GM18951 (cell line): ENCODE results near the gene IL1RN.
"Not testable (repeated sequence)": the region's sequence is repeated elsewhere in the genome, so short reads cannot be mapped to it uniquely, and the experiment has no call there.

ENCODE experiments used
- POLR2A ChIP-seq: IDR thresholded peaks from 4 replicates; pipeline ENCODE4 v1.6.1; 2011; ENCODE audit warnings: mild to moderate bottlenecking; ENCODE audit not compliant: insufficient read length, insufficient read depth; ENCODE audit errors: extremely low read depth
- in situ Hi-C: fragments of 300-500 bp; cut with MboI; formaldehyde crosslinking; loops from one replicate; pipeline ENCODE4 v1.12.0; 2022; ENCODE audit warnings: low sequenced_read_pairs, mixed read lengths, inconsistent platforms; ENCODE audit not compliant: unreplicated experiment

Gene IL1RN

DNA sequence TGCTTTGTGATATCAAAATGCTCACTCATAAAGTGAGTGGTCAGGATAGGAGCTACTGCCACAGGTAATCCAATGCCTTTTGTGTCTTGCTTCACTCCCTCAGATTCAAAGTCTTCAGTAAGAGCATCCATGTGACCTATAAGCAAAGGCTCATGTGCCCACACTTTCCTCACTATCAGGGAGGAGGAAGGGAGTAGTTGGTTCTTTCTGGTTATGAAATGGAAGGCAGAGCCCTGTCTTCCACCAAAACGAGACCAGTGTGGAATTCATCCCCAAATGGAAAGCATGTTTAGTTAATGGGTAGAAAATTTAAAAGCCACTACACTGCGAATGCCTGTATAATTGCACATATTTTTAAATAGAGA is 33.8 kb upstream of the IL1RN start:
- TF ChIP-seq POLR2A = no peak
- in situ Hi-C loops = no loop called here

DNA sequence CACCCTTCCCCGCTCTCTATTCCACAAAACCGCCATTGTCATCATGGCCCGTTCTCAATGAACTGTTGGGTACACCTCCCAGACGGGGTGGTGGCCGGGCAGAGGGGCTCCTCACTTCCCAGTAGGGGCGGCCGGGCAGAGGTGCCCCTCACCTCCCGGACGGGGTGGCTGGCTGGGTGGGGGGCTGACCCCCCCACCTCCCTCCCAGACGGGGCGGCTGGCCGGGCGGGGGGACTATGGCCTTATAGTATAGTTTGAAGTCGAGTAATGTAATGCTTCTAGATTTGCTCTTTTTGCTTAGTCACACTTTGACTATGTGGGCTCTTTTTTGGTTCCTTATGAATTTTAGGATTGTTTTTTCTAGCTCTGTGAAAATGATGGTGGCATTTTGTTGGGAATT is 31.1 kb upstream of the IL1RN start:
- in situ Hi-C loops = not testable (repeated sequence)

DNA sequence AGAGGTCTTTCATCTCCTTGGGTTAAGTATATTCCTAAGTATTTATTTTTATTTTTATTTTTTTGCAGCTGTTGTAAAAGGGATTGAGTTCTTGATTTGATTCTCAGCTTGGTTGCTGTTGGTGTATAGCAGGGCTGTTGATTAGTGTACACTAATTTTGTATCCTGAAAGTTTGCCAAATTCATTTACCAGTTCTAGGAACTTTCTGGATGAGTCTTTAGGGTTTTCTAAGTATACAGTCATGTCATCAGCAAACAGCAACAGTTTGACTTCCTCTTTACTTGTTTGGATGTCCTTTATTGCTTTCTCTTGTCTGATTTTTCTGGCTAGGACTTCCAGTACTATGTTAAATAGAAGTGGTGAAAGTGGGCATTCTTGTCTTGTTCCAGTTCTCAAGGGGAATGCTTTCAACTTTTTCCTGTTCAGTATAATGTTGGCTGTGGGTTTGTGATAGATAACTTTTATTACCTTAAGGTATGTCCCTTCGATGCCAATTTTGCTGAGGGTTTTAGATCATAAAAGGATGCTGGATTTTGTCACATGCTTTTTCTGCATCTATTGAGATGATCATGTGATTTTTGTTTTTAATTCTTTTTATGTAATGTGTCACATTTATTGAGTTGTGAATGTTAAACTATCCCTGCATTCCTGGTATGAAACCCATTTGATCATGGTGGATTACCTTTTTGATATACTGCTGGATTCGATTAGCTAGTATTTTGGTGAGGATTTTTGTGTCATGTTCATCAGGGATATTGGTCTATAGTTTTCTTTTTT is 30.4 kb upstream of the IL1RN start:
- in situ Hi-C loops = not testable (repeated sequence)

DNA sequence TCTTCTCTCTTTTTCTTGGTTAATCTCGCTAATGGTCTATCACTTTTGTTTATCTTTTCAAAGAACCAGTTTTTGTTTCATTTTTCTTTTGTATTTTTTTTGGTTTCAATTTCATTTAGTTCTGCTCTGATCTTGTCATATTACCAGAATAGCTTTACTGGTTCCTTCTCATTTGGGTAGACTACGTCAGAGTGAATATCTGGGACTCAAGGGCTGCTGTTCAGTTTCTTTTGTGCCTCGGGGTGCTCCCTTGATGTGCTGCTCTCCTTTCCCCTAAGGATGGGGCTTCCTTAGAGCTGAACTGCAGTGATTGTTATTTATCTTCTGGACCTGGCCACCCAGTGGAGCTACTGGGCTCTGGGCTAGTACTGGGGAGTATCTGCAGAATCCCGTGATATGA is 29.4 kb upstream of the IL1RN start:
- in situ Hi-C loops = no loop called here
- TF ChIP-seq POLR2A = no peak

DNA sequence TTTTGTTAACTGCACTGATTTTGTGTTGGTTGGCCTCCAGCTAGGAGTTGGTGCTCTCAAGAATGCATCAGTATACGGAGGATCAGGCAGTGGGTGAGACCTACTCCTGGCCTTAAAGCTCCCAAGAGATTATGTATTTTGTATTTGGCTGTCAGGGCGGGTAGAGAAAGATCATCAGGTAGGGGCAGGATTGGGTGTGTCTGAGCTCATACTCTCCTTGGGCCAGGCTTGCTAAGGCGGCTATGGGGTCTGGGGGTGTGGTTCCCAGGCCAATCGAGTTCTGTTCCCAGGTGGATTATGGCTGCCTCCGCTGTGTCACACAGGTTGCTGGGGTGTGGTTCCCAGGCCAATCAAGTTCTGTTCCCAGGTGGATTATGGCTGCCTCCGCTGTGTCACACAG is 28.9 kb upstream of the IL1RN start:
- no peak for TF ChIP-seq POLR2A
- in situ Hi-C loops = no loop called here

DNA sequence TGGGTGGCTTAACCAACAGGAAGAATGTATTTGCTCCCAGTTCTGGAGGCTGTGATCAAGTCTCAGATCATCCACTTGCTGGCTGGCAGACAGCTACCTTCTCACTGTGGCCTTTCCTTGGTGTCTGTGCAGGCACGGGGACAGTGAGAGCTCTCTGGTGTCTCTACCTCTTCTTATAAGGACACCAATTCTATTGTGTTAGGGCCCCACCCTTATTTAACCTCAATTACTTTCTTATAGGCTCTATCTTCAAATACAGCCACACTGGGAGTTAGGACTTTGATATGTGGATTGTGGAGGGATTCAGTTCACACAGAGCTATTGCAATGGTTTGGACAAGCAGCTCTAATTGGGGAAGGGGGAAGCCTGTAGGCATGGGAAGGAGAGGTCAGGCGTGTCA is 25.3 kb upstream of the IL1RN start:
- in situ Hi-C loops = no loop called here
- no peak for TF ChIP-seq POLR2A

DNA sequence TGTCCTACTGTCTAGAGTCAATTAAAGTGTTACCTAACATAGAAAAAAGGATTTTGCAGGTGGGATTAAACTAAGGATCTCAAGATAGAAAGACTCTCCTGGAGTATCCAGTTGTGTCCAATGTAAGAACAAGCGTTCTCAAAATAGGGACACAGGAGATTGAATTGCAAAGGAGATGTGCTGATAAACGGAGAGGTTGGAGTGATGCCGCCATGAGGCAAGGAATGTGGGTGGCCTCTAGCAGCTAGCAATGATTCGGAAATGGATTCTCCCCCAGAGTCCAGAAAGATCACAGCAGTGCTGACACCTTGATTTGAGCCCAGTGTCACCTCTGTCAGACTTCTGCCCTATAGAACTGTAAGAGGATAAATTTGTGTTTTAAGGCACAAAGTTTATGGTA is 24.1 kb upstream of the IL1RN start:
- in situ Hi-C loops = no loop called here
- no peak for TF ChIP-seq POLR2A

DNA sequence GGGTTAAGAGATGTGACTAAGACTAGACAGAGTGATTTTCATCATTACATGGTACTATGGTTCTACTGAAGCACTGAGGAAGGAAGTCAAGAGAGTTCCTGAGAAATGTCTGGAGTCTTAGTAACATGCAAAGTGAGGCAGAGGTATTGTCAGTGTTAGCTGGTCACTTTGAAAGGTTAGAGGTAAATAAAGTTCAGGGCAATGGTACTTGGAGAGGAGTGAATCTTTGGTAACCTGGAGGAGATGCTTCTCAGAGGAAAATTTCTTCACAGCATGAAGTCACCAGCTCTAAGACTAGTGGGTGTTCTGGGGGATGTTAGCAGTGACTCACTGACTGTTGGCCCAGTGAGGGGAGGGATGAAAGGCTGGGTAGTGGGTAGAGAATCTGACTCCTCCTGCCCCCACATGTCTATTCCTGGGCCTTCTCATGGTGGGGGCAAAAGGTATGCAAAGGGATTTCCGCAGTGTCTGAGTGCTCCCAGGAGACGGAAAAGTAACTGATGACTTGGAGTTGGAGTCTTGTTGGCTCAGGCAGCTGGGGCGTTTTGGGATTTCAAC is 23.3 kb upstream of the IL1RN start:
- TF ChIP-seq POLR2A = no peak
- in situ Hi-C loops = no loop called here

DNA sequence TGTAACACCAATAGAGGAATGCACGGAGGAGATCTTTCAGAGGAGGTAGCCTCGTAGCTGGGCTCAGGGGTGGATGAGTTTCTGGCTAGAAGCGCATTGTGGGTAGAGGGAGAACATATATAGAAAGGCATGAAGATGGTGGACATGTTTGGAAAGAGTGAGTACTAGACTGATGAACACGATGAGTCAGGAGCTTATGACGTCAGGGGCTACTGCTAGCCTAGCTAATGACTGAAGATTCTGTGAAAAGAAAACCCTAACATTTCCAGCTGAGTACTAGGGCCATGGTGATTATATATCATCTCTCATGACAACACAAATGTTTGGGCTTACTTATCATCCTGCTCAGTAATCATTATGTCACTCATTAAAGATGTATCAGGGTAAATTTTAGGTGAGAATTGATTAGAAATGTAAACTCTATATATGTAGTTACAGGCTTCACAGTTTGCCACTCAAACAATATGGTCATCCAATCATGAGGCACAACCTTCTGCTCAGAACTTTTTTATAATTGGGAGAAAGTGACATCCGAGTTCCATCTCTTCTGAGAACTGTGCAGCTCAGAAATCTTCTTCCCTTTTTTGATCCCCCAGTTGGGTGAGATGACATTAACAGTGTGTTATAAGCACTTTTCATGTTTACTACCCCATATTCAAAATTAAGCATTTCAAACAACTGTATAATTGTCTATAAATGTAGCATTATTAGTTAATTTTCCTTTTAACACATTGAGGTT is 22.2 kb upstream of the IL1RN start:
- no peak for TF ChIP-seq POLR2A
- in situ Hi-C loops = no loop called here

DNA sequence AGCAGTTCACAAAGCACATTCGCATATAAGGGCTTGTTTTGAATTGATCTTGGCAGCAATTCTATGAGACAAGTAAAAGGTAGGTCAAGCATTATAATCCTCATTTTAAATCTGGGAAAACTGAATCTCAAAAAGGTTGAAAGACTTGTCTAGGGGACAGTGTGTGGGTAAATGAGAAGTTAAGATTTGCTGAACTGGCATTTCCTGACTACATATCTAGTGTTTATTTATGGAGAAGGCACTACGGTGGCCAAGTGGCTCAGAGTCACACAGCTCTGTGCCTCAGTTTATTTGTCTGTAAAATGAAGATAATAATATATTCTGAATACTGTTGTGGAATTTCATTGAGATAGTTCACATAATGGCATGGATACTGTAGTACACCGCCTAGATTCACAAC is 16.3 kb upstream of the IL1RN start:
- in situ Hi-C loops = no loop called here

DNA sequence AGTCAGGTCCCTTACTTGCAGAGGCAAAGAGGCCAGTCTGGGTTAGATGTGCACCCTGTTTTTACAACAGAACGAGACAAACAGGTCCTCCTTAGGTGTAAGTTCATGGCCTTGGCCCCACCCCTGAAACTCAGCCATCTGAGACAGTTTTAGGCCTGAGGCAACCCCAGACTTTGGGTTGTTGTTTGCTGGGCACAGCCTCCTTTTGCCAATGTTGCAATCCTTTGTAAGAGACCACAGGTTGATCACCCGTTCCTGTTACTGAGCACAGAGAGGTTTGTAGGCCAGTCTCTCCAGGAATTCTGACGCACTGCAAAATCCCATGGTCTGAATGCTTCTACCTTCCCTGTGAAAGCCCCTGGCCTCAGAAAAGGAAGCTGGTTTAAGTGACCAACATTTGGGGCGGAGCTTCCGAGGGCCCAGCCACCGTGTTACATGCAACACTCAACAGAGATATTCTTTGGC is 15.5 kb upstream of the IL1RN start:
- in situ Hi-C loops = no loop called here
- no peak for TF ChIP-seq POLR2A

More for the DNA sequence above, 16.3 kb upstream of the IL1RN start:
- TF ChIP-seq POLR2A = no peak

DNA sequence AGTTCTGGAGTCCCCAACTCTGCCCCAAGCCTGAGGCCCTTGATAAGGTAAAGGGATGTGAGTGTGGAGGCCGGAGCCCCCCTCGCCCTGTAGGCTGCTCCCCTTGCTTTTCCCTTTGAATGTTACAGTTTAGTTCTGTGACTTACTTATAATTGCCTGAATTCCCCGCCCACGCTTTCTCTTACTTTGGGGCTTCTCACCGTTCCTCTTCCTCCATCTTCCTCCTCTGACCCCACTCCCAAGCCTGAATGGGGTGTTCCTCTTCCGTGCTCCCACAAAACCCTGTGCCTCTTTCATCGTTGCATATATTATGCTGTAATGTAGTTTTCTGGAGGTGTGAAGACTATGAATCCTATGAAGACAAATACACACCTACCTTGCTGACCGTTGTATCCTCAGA is 15.0 kb upstream of the IL1RN start:
- no peak for TF ChIP-seq POLR2A

DNA sequence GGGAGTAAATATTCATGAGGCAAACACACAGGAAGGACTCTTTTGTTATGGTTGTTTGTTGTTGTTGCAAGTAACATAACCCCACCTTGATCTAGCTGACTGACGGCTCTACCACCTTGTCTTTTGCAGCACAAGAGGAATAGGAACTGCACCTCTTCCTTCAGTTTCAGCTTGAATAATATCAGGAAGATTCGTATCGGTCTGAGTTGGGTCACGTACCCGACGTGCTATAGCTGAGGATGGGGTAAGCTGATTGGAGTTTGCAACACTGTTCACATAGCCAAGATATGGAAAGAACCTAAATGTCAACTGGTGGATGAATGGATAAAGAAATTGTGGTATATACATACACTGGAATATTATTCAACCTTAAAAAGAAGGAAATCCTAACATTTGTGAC is 14.5 kb upstream of the IL1RN start:
- TF ChIP-seq POLR2A = no peak
- in situ Hi-C loops = no loop called here

More for the DNA sequence above, 15.0 kb upstream of the IL1RN start:
- in situ Hi-C loops = no loop called here

DNA sequence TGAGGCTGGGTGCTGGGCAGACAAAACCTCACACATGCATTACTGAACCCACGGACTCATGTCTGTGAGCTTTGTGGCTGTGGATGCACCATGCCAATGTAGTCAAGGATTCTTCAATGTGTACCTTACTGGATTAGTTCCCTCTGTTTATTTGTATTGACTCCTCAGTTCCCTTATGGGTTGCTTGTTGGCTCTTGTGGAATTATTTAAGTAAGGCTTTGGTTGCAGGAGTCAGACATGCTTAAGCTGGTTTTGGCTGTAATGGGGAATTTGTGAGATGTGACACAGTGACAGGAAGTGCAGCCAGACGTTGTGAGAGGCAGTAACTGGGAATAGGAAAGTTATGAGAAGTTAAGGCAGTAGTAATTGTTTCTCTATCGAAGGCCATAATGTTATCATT is 13.6 kb upstream of the IL1RN start:
- TF ChIP-seq POLR2A = no peak
- in situ Hi-C loops = no loop called here
